Dendritic cell treated with granulocyte-macrophage colony-stimulating factor and Interleukin-4, amounts not matched to agents 40 ng/mL and 50 ng/mL, for 4 days (primary cell): ENCODE measurements around the gene POU4F2.

Source experiments
- H3K27ac Mint-ChIP-seq: one replicate; pipeline ENCODE4 v1.8.0; 2022; ENCODE audit warnings: mild to moderate bottlenecking, mixed read lengths
- H3K27me3 Mint-ChIP-seq: one replicate; pipeline ENCODE4 v1.8.0; 2022; ENCODE audit warnings: mild to moderate bottlenecking, mixed read lengths
- H3K36me3 Mint-ChIP-seq: one replicate; pipeline ENCODE4 v1.8.0; 2022; ENCODE audit warnings: low read depth, mixed read lengths
- H3K4me1 Mint-ChIP-seq: one replicate; pipeline ENCODE4 v1.8.0; 2022; ENCODE audit warnings: low read depth, mixed read lengths
- H3K4me3 Mint-ChIP-seq: one replicate; pipeline ENCODE4 v1.8.0; 2022; ENCODE audit warnings: mild to moderate bottlenecking, moderate library complexity, mixed read lengths
- H3K9me3 Mint-ChIP-seq: one replicate; pipeline ENCODE4 v1.8.0; 2022; ENCODE audit warnings: mixed read lengths
- intact Hi-C: fragments of 100-400 bp; cut with micrococcal nuclease; formaldehyde crosslinking; loops from one replicate; pipeline ENCODE4 v1.15.0; 2022

POU4F2 gene, protein sequence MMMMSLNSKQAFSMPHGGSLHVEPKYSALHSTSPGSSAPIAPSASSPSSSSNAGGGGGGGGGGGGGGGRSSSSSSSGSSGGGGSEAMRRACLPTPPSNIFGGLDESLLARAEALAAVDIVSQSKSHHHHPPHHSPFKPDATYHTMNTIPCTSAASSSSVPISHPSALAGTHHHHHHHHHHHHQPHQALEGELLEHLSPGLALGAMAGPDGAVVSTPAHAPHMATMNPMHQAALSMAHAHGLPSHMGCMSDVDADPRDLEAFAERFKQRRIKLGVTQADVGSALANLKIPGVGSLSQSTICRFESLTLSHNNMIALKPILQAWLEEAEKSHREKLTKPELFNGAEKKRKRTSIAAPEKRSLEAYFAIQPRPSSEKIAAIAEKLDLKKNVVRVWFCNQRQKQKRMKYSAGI

DNA sequence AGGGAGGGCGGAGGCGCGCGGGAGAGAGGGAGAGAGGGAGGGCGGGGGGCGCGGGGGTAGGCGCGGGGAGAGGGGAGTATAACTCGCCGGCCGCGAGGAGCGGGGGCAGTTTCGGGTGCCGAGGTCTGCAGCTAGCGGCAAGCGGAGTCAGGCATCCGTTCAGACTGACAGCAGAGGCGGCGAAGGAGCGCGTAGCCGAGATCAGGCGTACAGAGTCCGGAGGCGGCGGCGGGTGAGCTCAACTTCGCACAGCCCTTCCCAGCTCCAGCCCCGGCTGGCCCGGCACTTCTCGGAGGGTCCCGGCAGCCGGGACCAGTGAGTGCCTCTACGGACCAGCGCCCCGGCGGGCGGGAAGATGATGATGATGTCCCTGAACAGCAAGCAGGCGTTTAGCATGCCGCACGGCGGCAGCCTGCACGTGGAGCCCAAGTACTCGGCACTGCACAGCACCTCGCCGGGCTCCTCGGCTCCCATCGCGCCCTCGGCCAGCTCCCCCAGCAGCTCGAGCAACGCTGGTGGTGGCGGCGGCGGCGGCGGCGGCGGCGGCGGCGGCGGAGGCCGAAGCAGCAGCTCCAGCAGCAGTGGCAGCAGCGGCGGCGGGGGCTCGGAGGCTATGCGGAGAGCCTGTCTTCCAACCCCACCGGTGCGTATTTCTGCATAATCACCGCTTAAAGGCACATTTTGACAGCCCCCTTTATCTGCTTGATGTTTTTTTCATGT, at the start of gene POU4F2:
TSS of gene POU4F2 (plus strand) at position 108 of the 720 bp plus-strand sequence. CDS start at position 356, 248 bp downstream.
- Mint-ChIP-seq H3K4me1 (no peaks in the 10 kb centered on the region), H3K36me3 (no peaks in the 10 kb centered on the region), H3K27ac (no peak within 1 kb of the TSS), H3K4me3 (no peak within 1 kb of the TSS), H3K9me3 (no peaks in the 10 kb centered on the region), H3K27me3 (peaks cover 92% of the 10 kb centered on the region)
- intact Hi-C loops, result no loop called here

DNA sequence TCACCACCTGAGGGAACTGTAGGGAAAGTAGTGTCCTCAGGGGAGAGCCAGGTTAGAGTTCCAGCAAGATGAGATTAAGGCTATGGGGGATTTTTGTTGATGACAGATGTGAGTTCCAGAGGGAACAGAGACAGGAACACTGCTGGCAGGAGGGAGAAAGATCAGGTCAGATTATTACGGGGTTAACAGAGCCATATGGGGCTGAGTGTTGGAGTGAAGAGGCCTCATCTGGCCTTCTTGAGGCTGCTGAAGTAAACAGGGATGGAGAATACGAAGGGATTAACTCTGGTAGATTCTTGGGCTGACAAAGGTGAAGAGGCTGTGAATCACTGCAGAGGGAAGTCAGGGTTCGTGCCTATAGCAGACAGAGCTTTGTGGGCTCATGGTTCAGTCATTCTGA, 47.9 kb upstream of the POU4F2 start:
- intact Hi-C loops, result no loop called here
- Mint-ChIP-seq H3K9me3 (no peaks in the 10 kb centered on the region), H3K36me3 (no peaks in the 10 kb centered on the region), H3K4me3 (no peak overlapping the region), H3K4me1 (peaks cover 14% of the 10 kb centered on the region), H3K27me3 (no peaks in the 10 kb centered on the region), H3K27ac (no peak overlapping the region)

DNA sequence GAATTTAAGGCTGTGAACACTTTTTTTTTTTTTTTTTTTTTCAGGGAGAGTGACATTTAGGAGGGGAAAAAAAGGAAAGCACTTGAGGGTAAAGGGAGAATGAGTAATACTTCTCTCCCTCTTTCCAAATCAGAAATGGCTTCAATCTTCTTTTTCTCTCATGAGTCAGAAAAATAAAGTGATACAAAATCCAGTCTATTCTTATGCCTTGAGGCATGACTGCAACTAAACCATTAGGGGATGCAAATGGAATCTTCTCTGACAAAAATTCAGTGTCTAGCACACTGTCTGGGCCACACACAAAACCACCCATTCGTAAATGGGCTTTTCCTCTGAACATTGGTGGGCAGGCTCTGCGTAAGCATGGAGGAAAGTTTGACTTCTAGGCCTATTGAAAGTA, 46.7 kb upstream of the POU4F2 start:
- Mint-ChIP-seq H3K27ac (no peak overlapping the region), H3K9me3 (no peaks in the 10 kb centered on the region), H3K27me3 (no peaks in the 10 kb centered on the region), H3K4me1 (peaks cover 3% of the 10 kb centered on the region), H3K4me3 (no peak overlapping the region), H3K36me3 (no peaks in the 10 kb centered on the region)
- intact Hi-C loops, result no loop called here

DNA sequence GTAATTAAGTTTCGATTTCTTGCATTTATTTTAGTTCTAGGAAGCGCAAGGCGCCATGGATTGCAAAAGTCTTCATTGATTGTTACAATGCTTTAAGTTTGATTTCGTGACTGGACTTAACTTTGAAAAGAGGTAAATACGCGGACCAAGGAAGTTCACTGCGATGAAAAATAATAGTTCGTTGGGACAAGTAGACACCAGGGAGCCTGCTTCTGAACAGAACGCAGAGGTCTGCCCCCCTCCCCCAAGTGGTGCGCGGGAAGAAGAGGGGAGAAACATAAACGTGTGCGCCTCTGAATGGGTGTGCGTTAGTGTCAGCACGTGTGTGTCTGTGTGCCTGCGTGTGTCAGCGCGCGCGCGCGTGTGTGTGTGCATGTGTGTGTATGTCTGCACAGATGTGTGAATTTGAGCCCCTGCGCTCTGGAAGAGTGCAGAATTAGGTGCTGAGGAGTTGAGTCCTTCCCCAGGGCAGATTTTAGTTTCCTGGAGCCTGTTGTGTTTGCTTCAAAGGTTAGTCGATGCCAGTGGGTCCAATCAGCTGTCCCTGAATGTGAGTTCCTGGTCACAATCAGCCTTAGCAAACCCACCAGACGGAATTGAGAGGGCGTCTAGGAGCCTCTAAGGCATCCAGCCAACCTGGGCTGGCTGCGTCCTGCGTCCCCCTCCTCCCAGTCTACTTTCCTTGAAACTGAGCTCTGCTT, 5.8 kb upstream of the POU4F2 start:
- intact Hi-C loops, result no loop called here
- Mint-ChIP-seq H3K27ac (no peak overlapping the region), H3K9me3 (no peaks in the 10 kb centered on the region), H3K36me3 (no peaks in the 10 kb centered on the region), H3K4me3 (no peak overlapping the region), H3K4me1 (no peaks in the 10 kb centered on the region), H3K27me3 (peaks cover 66% of the 10 kb centered on the region)

DNA sequence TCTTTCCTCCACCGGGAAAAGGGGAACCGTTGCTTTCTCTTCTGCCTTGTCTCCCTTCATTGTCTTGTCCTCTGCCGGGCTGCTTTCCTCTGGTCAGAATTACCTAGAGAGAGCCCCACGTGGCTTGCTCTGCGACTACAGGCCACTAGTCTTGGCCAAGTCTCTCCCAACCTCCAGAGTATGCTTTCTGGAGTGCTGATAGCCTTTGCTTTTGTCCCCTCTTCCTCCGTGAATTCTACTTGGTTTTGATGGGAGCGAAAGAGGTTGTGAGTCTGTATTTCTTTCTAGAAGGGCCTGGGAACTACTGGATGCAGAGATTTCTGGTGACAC, 5.3 kb upstream of the POU4F2 start:
- H3K4me3 Mint-ChIP-seq, result no peak overlapping the region
- intact Hi-C loops, result no loop called here
- no peaks in the 10 kb centered on the region for H3K4me1 Mint-ChIP-seq
- no peak overlapping the region for H3K27ac Mint-ChIP-seq
- no peaks in the 10 kb centered on the region for H3K9me3 Mint-ChIP-seq
- H3K27me3 Mint-ChIP-seq, result peaks cover 71% of the 10 kb centered on the region
- no peaks in the 10 kb centered on the region for H3K36me3 Mint-ChIP-seq

DNA sequence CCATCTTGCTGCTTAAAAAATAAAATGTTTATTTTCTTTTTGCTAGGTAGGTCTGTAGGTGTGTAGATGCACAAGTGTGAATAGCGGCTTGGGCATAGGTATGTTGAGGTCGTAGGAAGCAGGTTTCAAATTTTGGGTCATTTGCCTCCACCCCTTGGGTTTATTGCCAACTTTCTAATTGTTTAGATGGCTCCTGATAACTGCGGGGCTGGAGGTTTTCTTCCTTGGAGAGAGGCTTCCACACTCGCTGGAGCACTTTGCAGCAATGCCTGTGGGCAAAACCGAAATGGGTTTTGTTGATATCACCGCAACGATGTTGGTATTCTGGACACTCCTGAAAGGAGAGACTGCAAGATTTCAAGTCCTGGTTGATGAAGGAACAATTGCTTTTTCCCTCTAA, 3.9 kb upstream of the POU4F2 start:
- intact Hi-C loops, result no loop called here
- peaks cover 80% of the 10 kb centered on the region for H3K27me3 Mint-ChIP-seq
- no peaks in the 10 kb centered on the region for H3K9me3 Mint-ChIP-seq
- no peaks in the 10 kb centered on the region for H3K36me3 Mint-ChIP-seq
- no peak overlapping the region for H3K27ac Mint-ChIP-seq
- no peak overlapping the region for H3K4me3 Mint-ChIP-seq
- H3K4me1 Mint-ChIP-seq, result no peaks in the 10 kb centered on the region

DNA sequence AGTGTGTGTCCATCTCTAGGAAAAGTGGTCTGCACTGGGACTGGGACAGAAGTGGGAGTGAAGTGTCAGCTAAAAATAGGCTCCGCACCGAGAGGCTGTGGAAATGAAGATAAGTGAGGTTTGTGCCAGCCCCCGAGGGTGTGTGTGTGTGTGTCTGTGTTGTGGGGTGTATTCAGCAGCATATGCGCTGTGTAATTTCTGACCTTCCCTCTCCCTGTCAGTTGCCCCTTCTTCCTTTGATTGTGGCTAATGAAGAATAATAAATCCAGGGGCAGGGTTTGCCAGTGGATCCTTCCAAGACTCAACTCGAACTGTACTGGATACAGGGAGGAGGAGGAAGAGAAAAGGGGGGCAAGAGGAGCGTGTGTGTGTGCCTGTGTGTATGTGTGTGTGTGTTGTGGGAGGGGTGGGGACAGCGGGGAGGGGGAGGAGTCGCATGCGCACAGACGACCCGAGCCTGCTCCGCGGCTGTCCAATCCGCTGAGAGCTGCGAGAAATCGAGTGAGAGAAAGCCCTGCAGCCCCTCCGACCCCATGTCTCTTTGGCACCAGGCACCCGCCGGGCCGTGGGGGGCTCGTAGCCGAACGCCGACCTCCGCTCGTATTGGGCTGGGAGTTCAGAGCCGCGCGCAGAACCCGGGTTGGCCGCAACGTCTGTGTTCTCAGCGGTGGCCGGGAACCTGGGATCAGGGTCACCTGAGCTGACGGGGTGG, 916 bp upstream of the POU4F2 start:
- Mint-ChIP-seq H3K36me3 (no peaks in the 10 kb centered on the region), H3K9me3 (no peaks in the 10 kb centered on the region), H3K27me3 (peaks cover 95% of the 10 kb centered on the region), H3K27ac (no peak overlapping the region), H3K4me1 (no peaks in the 10 kb centered on the region), H3K4me3 (no peak overlapping the region)
- intact Hi-C loops, result no loop called here

DNA sequence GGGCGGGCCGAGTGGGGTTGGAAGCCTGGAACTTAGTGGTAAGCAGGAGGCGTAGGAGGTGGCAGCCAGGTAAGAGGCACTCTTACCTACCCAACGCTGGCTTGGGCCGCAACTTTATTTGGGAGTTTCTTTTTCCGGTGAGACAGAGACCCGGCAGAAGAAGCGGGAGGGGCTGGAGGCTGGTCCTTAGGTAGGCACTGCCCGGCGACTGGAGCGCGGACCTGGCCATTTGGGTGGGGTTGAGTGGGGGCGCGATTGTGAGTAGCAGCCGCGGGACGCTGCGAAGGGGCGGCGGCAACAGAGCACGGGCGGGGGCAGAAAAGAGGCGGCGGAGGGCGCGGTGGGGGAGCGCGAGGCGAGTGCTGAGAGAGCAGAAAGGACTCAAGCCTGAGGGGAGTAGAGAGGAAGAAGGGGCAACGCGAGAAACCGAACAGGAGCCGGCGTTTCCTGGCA, 334 bp upstream of the POU4F2 start:
- Mint-ChIP-seq H3K4me1 (no peaks in the 10 kb centered on the region), H3K27ac (no peak overlapping the region), H3K27me3 (peaks cover 93% of the 10 kb centered on the region), H3K4me3 (no peak overlapping the region), H3K9me3 (no peaks in the 10 kb centered on the region), H3K36me3 (no peaks in the 10 kb centered on the region)
- intact Hi-C loops, result no loop called here

DNA sequence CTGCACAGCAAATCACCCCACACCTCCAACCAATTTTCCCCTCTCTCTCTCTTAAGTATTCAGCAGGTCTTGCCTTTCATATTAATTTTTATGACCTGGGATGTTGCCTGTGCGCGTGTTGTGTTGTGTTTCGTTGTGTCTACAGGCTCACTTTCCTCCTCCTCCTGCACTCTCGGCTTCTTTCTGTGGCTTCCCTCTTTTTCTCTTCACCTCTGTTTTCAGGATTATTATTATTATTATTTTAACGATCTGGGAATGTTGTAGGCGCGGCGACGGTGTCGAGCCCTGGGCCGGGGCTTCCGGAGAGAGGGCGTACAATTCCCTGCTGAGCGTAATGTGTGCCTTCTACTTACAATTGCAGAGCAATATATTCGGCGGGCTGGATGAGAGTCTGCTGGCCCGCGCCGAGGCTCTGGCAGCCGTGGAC, 826 bp downstream of the POU4F2 start:
- H3K4me3 Mint-ChIP-seq, result no peak overlapping the region
- intact Hi-C loops, result no loop called here
- H3K27me3 Mint-ChIP-seq, result peaks cover 92% of the 10 kb centered on the region

DNA sequence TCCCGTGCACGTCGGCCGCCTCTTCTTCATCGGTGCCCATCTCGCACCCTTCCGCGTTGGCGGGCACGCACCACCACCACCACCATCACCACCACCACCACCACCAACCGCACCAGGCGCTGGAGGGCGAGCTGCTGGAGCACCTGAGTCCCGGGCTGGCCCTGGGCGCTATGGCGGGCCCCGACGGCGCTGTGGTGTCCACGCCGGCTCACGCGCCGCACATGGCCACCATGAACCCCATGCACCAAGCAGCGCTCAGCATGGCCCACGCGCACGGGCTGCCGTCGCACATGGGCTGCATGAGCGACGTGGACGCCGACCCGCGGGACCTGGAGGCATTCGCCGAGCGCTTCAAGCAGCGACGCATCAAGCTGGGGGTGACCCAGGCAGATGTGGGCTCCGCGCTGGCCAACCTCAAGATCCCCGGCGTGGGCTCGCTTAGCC, 1.4 kb downstream of the POU4F2 start:
- no peaks in the 10 kb centered on the region for H3K9me3 Mint-ChIP-seq
- no peak overlapping the region for H3K27ac Mint-ChIP-seq
- no peak overlapping the region for H3K4me3 Mint-ChIP-seq
- intact Hi-C loops, result no loop called here
- no peaks in the 10 kb centered on the region for H3K4me1 Mint-ChIP-seq
- H3K36me3 Mint-ChIP-seq, result no peaks in the 10 kb centered on the region
- peaks cover 90% of the 10 kb centered on the region for H3K27me3 Mint-ChIP-seq

More for the DNA sequence above, 826 bp downstream of the POU4F2 start:
- Mint-ChIP-seq H3K27ac (no peak overlapping the region), H3K4me1 (no peaks in the 10 kb centered on the region), H3K9me3 (no peaks in the 10 kb centered on the region), H3K36me3 (no peaks in the 10 kb centered on the region)

DNA sequence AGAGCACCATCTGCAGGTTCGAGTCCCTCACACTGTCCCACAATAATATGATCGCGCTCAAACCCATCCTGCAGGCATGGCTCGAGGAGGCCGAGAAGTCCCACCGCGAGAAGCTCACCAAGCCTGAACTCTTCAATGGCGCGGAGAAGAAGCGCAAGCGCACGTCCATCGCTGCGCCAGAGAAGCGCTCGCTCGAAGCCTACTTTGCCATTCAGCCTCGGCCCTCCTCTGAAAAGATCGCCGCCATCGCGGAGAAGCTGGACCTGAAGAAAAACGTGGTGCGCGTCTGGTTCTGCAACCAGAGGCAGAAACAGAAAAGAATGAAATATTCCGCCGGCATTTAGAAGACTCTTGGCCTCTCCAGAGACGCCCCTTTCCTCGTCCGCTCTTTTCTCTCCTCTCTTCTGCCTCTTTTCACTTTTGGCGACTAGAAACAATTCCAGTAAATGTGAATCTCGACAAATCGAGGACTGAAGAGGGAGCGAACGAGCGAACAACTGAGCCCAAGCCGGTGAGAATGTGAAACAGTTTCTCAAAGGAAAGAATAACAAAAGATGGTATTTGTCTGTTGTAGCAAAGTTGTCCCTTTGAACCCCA, 1.9 kb downstream of the POU4F2 start:
- H3K4me3 Mint-ChIP-seq, result no peak overlapping the region
- H3K9me3 Mint-ChIP-seq, result no peaks in the 10 kb centered on the region
- H3K4me1 Mint-ChIP-seq, result no peaks in the 10 kb centered on the region
- H3K36me3 Mint-ChIP-seq, result no peaks in the 10 kb centered on the region
- intact Hi-C loops, result no loop called here
- no peak overlapping the region for H3K27ac Mint-ChIP-seq
- peaks cover 88% of the 10 kb centered on the region for H3K27me3 Mint-ChIP-seq

DNA sequence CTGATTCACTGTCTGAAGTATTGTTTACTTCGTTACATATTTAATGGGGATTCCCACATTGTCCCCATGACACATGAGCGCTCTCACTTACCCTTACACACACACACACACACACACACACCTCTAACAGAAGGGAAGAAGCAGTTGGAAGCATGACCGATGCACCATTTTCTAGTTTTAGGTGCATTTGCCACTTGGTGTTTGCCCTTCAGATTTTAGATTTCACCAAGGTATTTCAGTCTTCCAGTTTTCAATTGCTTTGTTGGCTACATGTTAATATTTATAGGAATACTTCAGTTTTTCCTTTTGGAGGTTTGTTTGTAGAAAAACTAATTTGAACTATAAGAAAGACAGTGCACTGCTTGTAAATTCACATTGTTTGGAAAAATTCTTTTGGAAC, 3.1 kb downstream of the POU4F2 start:
- Mint-ChIP-seq H3K36me3 (no peaks in the 10 kb centered on the region), H3K4me1 (no peaks in the 10 kb centered on the region), H3K9me3 (no peaks in the 10 kb centered on the region), H3K27ac (no peak overlapping the region), H3K27me3 (peaks cover 88% of the 10 kb centered on the region), H3K4me3 (no peak overlapping the region)
- intact Hi-C loops, result no loop called here

DNA sequence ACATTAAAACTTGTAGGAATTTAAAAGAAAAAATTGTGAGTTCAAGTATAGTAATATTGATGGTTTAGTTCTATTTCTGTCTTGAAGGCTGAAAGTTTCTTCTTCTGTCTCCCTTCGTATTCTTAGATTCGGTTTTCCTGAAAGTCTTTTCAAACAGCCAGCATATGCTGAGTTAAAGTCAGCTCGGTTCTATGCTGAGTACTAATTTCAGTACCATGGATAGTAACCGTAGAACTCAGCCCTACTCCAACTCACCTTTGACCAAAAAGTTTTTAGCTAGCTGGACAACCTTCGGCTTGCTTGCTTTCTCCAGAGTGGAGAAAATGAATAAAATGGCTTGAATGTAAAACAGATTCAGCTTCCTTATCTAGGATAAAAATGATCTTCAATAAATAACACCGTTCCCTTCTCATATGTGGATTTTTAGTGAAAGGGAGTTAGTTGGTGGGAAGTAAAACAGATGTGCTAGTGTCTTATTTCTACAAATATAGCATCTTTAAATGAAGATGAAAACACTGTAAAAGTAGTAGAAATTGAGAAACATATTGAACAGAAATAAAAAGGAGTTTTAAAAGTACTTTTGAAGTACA, 5.2 kb downstream of the POU4F2 start:
- H3K9me3 Mint-ChIP-seq, result no peaks in the 10 kb centered on the region
- no peak overlapping the region for H3K27ac Mint-ChIP-seq
- no peak overlapping the region for H3K4me3 Mint-ChIP-seq
- no peaks in the 10 kb centered on the region for H3K36me3 Mint-ChIP-seq
- intact Hi-C loops, result no loop called here
- peaks cover 88% of the 10 kb centered on the region for H3K27me3 Mint-ChIP-seq
- H3K4me1 Mint-ChIP-seq, result no peaks in the 10 kb centered on the region
